Renal cortical epithelial cell (primary cell): ENCODE measurements around the gene SCUBE1. TPM values are rescaled to one million over a fixed set of nuclear protein-coding genes. Genes with fewer than 3 reads are reported as not detected.

ENCODE experiments used
- DNase-seq: peaks from one replicate; pipeline ENCODE4 v3.0.0-alpha.2; 2011; ENCODE audit warnings: low read depth
- total RNA-seq: library from RNA; depleted of rRNA; stranded (reverse); fragments of >200 nt; gene quantifications from 2 replicates; pipeline ENCODE4 v1.2.3, GENCODE V29; 2014

The SCUBE1 gene
- total RNA-seq, 1 donor from 2014 or later, result 0.10 TPM

- no peak for DNase-seq
These were observed 16.6 kb downstream of the SCUBE1 start for GRCh38 chr22:43326331-43327156.

GRCh38 chr22:43325176-43325575 lies 18.0 kb downstream of the SCUBE1 start:
- DNase-seq, result no peak

- DNase-seq, result no peak
These were observed 21.9 kb downstream of the SCUBE1 start for GRCh38 chr22:43320943-43321900.

- no peak for DNase-seq
These were observed 23.3 kb downstream of the SCUBE1 start for GRCh38 chr22:43319661-43320486.

- no peak for DNase-seq
These were observed 25.9 kb downstream of the SCUBE1 start for GRCh38 chr22:43317239-43317638.

- DNase-seq, result no peak
These were observed 27.4 kb downstream of the SCUBE1 start for GRCh38 chr22:43315687-43316217.

GRCh38 chr22:43314611-43315010 lies 28.6 kb downstream of the SCUBE1 start:
- DNase-seq, result no peak

- no peak for DNase-seq
These were observed 29.2 kb downstream of the SCUBE1 start for GRCh38 chr22:43313890-43314474.

- no peak for DNase-seq
These were observed 29.8 kb downstream of the SCUBE1 start for GRCh38 chr22:43313244-43313889.

GRCh38 chr22:43312608-43313007 lies 30.6 kb downstream of the SCUBE1 start:
- DNase-seq, result no peak

- no peak for DNase-seq
These were observed 32.4 kb downstream of the SCUBE1 start for GRCh38 chr22:43310798-43311197.

- no peak for DNase-seq
These were observed 32.9 kb downstream of the SCUBE1 start for GRCh38 chr22:43310311-43310710.

- DNase-seq, result no peak
These were observed 34.3 kb downstream of the SCUBE1 start for GRCh38 chr22:43308836-43309235.

GRCh38 chr22:43308060-43308830 lies 34.9 kb downstream of the SCUBE1 start:
- DNase-seq, result no peak

GRCh38 chr22:43305806-43306205 lies 37.4 kb downstream of the SCUBE1 start:
- no peak for DNase-seq

- no peak for DNase-seq
These were observed 38.2 kb downstream of the SCUBE1 start for GRCh38 chr22:43304831-43305590.

GRCh38 chr22:43303751-43304150 lies 39.4 kb downstream of the SCUBE1 start:
- DNase-seq, result no peak

GRCh38 chr22:43303166-43303565 lies 40.0 kb downstream of the SCUBE1 start:
- DNase-seq, result no peak

- no peak for DNase-seq
These were observed 40.6 kb downstream of the SCUBE1 start for GRCh38 chr22:43302531-43303041.
